HepG2 (cell line): Measurements from ENCODE around the gene MVK. TPM values are rescaled to one million over a fixed set of nuclear protein-coding genes. Genes with fewer than 3 reads are reported as not detected.

Source experiments
- ATF1 ChIP-seq: IDR thresholded peaks from 2 replicates; pipeline ENCODE4 v1.6.1; 2016; ENCODE audit warnings: mild to moderate bottlenecking, control low read depth
- FOXC1 ChIP-seq: sonication (generic); formaldehyde crosslinking; IDR thresholded peaks from 2 replicates; pipeline ENCODE4 v1.8.0; 2022; ENCODE audit warnings: mild to moderate bottlenecking, missing genetic modification reagents, borderline replicate concordance
- HNRNPH1 ChIP-seq: fragments of 200-400 bp; formaldehyde crosslinking; optimal IDR thresholded peaks from 2 replicates; pipeline ENCODE3; 2017; ENCODE audit warnings: mild to moderate bottlenecking, low read depth, low read length
- KAT8 ChIP-seq: IDR thresholded peaks from 2 replicates; pipeline ENCODE4 v1.6.1; 2016; ENCODE audit warnings: missing genetic modification reagents, missing compliant biosample characterization
- PAWR ChIP-seq: sonication (generic); formaldehyde crosslinking; IDR thresholded peaks from 2 replicates; pipeline ENCODE4 v1.4.0; 2020; ENCODE audit warnings: missing genetic modification reagents, mild to moderate bottlenecking, borderline replicate concordance
- PCBP1 ChIP-seq: fragments of 200-400 bp; formaldehyde crosslinking; IDR thresholded peaks from 2 replicates; pipeline ENCODE4 v1.6.1; 2017; ENCODE audit warnings: mild to moderate bottlenecking, low read depth, low read length, borderline replicate concordance
- PHF21A ChIP-seq: sonication (generic); formaldehyde crosslinking; IDR thresholded peaks from 2 replicates; pipeline ENCODE4 v1.5.0; 2020; ENCODE audit warnings: mild to moderate bottlenecking, missing genetic modification reagents
- TBX2 ChIP-seq: sonication (generic); formaldehyde crosslinking; IDR thresholded peaks from 2 replicates; pipeline ENCODE4 v1.5.0; 2020; ENCODE audit warnings: missing genetic modification reagents, mild to moderate bottlenecking, borderline replicate concordance
- TEAD3 ChIP-seq: optimal IDR thresholded peaks from 2 replicates; pipeline ENCODE3; 2016; ENCODE audit warnings: borderline replicate concordance
- YY1 ChIP-seq: IDR thresholded peaks from 2 replicates; pipeline ENCODE4 v1.6.1; 2011; ENCODE audit warnings: low read length, low read depth, moderate library complexity, mild to moderate bottlenecking; ENCODE audit not compliant: insufficient read depth, insufficient replicate concordance
- ZBTB46 ChIP-seq: sonication (generic); formaldehyde crosslinking; IDR thresholded peaks from 2 replicates; pipeline ENCODE4 v1.4.0; 2020; ENCODE audit warnings: mild to moderate bottlenecking, missing genetic modification reagents, borderline replicate concordance
- ZFX ChIP-seq: sonication (generic); formaldehyde crosslinking; IDR thresholded peaks from 2 replicates; pipeline ENCODE4 v1.4.0; 2020; ENCODE audit warnings: mild to moderate bottlenecking, low read depth, missing genetic modification reagents, moderate library complexity
- ZNF138 ChIP-seq: sonication (generic); formaldehyde crosslinking; IDR thresholded peaks from 2 replicates; pipeline ENCODE4 v1.5.0; 2020; ENCODE audit warnings: mild to moderate bottlenecking, low read depth, missing genetic modification reagents
- ZNF292 ChIP-seq: sonication (generic); formaldehyde crosslinking; IDR thresholded peaks from 2 replicates; pipeline ENCODE4 v1.8.1; 2022; ENCODE audit warnings: mild to moderate bottlenecking, low read depth, missing genetic modification reagents, borderline replicate concordance
- ZNF326 ChIP-seq: sonication (generic); formaldehyde crosslinking; IDR thresholded peaks from 2 replicates; pipeline ENCODE4 v1.4.0; 2020; ENCODE audit warnings: missing genetic modification reagents, borderline replicate concordance
- ZNF574 ChIP-seq: sonication (generic); formaldehyde crosslinking; IDR thresholded peaks from 2 replicates; pipeline ENCODE4 v1.4.0; 2020; ENCODE audit warnings: missing genetic modification reagents
- ZNF790 ChIP-seq: sonication (generic); formaldehyde crosslinking; IDR thresholded peaks from 2 replicates; pipeline ENCODE4 v1.8.0; 2022; ENCODE audit warnings: missing genetic modification reagents, mild to moderate bottlenecking, borderline replicate concordance
- polyA plus RNA-seq, 8 experiments: library from polyadenylated mRNA; depleted of rRNA in 3 of 8; stranded (reverse) in 7 of 8; unstranded in 1 of 8; fragments of >200 nt; fragmentation: Illumina TruSeq in 4 of 8; extraction: Trizol in 4 of 8; gene quantifications; 2 replicates each; pipeline versions ENCODE4 v1.2.1 to v1.2.3, GENCODE V29; 2011 to 2016; ENCODE audit warnings: low read depth in 4 of 8, missing spikeins in 1 of 8, mixed read lengths in 1 of 8; ENCODE audit not compliant: insufficient read depth in 1 of 8
- total RNA-seq, 5 experiments: library from RNA; depleted of rRNA; stranded (reverse); fragments of >200 nt; fragmentation: Illumina TruSeq; extraction: Trizol; gene quantifications; 2 replicates each; pipeline ENCODE4 v1.2.3, GENCODE V29; 2016; ENCODE audit warnings: low read depth in 1 of 5
- TF ChIP-seq, protein P1 (sequence below): sonication (generic); formaldehyde crosslinking; IDR thresholded peaks from 2 replicates; pipeline ENCODE4 v1.4.0; 2020; ENCODE audit warnings: missing genetic modification reagents
- TF ChIP-seq, protein P2 (sequence below): sonication (generic); formaldehyde crosslinking; conservative IDR thresholded peaks from 2 replicates; pipeline ENCODE4 v1.4.0; 2020; ENCODE audit warnings: missing genetic modification reagents
- TF ChIP-seq, protein P3 (sequence below): sonication (generic); formaldehyde crosslinking; IDR thresholded peaks from 2 replicates; pipeline ENCODE4 v1.4.0; 2020; ENCODE audit warnings: missing genetic modification reagents

The MVK gene
- total and polyA plus RNA-seq, 2 of the 13 experiments (the other 11 are each of a cell fraction or from before 2014, with no cell fraction given): 11.6 to 66.9 TPM

DNA sequence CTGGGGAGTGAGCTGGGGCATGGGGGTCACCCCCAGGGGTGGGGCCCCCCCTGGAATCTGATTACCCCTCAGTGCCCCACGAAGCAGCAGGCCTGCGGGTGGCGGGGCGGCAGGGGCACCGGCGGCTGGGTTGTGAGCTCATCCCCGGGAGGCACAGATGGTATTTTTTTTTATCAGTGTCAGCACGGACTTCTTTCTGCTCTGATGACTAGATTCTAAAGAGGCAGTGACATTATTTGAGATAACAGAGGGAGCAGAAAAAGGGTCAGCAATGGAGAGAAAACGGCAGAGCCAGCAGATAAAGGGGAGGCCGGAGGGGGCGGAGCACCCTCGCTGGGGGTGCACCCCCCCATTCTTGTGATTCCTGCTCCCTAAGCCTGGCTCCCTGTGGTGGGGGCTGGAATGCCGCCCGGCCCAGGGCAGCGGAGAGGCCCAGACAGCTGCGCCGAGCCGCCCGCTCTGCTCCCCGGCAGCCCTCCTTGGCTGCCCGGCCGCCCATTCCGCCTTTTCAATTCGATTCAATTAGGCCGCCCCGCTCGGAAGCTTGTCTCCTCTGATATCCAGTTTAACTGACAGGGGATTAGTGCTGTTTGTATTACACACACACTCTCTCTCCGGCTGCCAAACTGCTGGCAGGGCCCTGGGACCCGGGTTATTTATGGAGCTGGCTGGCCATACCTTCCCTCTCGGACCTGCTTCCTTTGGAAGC is 32.9 kb downstream of the MVK start (continued):
- TF ChIP-seq ZNF574: 0 out of 2 replicates have a peak, but pooled peaks have one; percentile 14
- peak; percentile 33 for TF ChIP-seq TEAD3 (CRISPR knock-in tag)
- peak; percentile 56 for TF ChIP-seq ZFX (CRISPR knock-in tag)
- TF ChIP-seq, protein P1, sequence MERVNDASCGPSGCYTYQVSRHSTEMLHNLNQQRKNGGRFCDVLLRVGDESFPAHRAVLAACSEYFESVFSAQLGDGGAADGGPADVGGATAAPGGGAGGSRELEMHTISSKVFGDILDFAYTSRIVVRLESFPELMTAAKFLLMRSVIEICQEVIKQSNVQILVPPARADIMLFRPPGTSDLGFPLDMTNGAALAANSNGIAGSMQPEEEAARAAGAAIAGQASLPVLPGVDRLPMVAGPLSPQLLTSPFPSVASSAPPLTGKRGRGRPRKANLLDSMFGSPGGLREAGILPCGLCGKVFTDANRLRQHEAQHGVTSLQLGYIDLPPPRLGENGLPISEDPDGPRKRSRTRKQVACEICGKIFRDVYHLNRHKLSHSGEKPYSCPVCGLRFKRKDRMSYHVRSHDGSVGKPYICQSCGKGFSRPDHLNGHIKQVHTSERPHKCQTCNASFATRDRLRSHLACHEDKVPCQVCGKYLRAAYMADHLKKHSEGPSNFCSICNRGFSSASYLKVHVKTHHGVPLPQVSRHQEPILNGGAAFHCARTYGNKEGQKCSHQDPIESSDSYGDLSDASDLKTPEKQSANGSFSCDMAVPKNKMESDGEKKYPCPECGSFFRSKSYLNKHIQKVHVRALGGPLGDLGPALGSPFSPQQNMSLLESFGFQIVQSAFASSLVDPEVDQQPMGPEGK (CRISPR knock-in tag): peak; percentile 86
- no peak for TF ChIP-seq KAT8
- TF ChIP-seq, protein P2, sequence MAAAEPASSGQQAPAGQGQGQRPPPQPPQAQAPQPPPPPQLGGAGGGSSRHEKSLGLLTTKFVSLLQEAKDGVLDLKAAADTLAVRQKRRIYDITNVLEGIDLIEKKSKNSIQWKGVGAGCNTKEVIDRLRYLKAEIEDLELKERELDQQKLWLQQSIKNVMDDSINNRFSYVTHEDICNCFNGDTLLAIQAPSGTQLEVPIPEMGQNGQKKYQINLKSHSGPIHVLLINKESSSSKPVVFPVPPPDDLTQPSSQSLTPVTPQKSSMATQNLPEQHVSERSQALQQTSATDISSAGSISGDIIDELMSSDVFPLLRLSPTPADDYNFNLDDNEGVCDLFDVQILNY (CRISPR knock-in tag): no peak
- peak; percentile 61; the same call in 1 of the 2 replicates for TF ChIP-seq PHF21A (CRISPR knock-in tag)
- TF ChIP-seq ZNF292 (CRISPR knock-in tag): peak; percentile 49; the same call in 1 of the 2 replicates
- TF ChIP-seq ATF1 (CRISPR knock-in tag): no peak
- TF ChIP-seq FOXC1 (CRISPR knock-in tag): no peak
- no peak for TF ChIP-seq ZNF326 (CRISPR knock-in tag)
- no peak for TF ChIP-seq ZNF790 (CRISPR knock-in tag)
- peak; percentile 37; the same call in 1 of the 2 replicates for TF ChIP-seq TBX2 (CRISPR knock-in tag)
- TF ChIP-seq PCBP1: 0 out of 2 replicates have a peak, but pooled peaks have one; percentile 26
- no peak for TF ChIP-seq ZNF138 (CRISPR knock-in tag)
- TF ChIP-seq YY1: no peak
- TF ChIP-seq HNRNPH1: no peak
- TF ChIP-seq, protein P3, sequence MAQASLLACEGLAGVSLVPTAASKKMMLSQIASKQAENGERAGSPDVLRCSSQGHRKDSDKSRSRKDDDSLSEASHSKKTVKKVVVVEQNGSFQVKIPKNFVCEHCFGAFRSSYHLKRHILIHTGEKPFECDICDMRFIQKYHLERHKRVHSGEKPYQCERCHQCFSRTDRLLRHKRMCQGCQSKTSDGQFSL (CRISPR knock-in tag): peak; percentile 78; the same call in 1 of the 2 replicates
- TF ChIP-seq PAWR (CRISPR knock-in tag): no peak
- 0 out of 2 replicates have a peak, but pooled peaks have one; percentile 36 for TF ChIP-seq ZBTB46 (CRISPR knock-in tag)
